Stomach (tissue), 9 donors: Measurements from ENCODE around the gene NLN. TPM values are rescaled to one million over a fixed set of nuclear protein-coding genes. Genes with fewer than 3 reads are reported as not detected.
A peak's percentile ranks its signal among the peaks of the same experiment; 100 is the strongest.

ENCODE experiments used
- DNase-seq, 2 donors: peaks; one replicate each; pipeline versions ENCODE4 v3.0.0 to v3.0.0-alpha.2; 2013 to 2019
- H3K27ac ChIP-seq, 5 donors: fragments of 200-600 bp in 4 of 5; sonication (generic) in 4 of 5; one replicate each; pipeline ENCODE4 v1.5.1; 2013 to 2019; ENCODE audit warnings: mild to moderate bottlenecking in 1 of 5, moderate library complexity in 1 of 5
- H3K27me3 ChIP-seq, 3 donors: fragments of 200-600 bp; sonication (generic); one replicate each; pipeline ENCODE4 v1.5.1; 2017 to 2019; ENCODE audit warnings: mixed run types in 1 of 3
- H3K36me3 ChIP-seq, 4 donors: fragments of 200-600 bp; sonication (generic); 1 replicate in 3 of 4; 2 replicates in 1 of 4; pipeline ENCODE4 v1.5.1; 2016 to 2019
- H3K4me1 ChIP-seq, 4 donors: fragments of 200-600 bp; sonication (generic); one replicate each; pipeline ENCODE4 v1.5.1; 2016 to 2019
- H3K4me3 ChIP-seq, 4 donors: fragments of 200-600 bp; sonication (generic) in 3 of 4; one replicate each; pipeline ENCODE4 v1.5.1; 2016 to 2019; ENCODE audit warnings: mild to moderate bottlenecking in 1 of 4
- H3K9me3 ChIP-seq, 4 donors: fragments of 200-600 bp; sonication (generic); one replicate each; pipeline ENCODE4 v1.5.1; 2016 to 2019
- EP300 ChIP-seq: sonication (generic); formaldehyde crosslinking; IDR thresholded peaks from one replicate; pipeline ENCODE4 v1.6.1; 2017; ENCODE audit warnings: antibody characterized with exemption
- POLR2A ChIP-seq, 4 donors: fragments of 450-650 bp; IDR thresholded peaks; one replicate each; pipeline ENCODE4 v1.6.1; 2016; ENCODE audit warnings: antibody characterized with exemption in 4 of 4, control low read depth in 2 of 4, mild to moderate bottlenecking in 1 of 4, moderate library complexity in 1 of 4
- POLR2AphosphoS5 ChIP-seq, 3 donors: sonication (generic); formaldehyde crosslinking; IDR thresholded peaks; one replicate each; pipeline ENCODE4 v1.6.1; 2016; ENCODE audit warnings: antibody characterized with exemption in 3 of 3
- WGBS, 5 donors: extraction: QIAGEN DNeasy Blood & Tissue Kit in 3 of 5; methylation state at CpG; one replicate each; pipeline versions ENCODE4 v1.1.5 to v1.1.7; 2013 to 2018; 5-methylcytosine and 5-hydroxymethylcytosine counted together
- intact Hi-C: fragments of 100-400 bp; cut with DNase I; formaldehyde crosslinking; loops from one replicate; pipeline ENCODE4 v1.15.1; 2023; ENCODE audit warnings: low total_unique reads
- polyA plus RNA-seq, 3 donors: library from polyadenylated mRNA; stranded (reverse); fragments of 200-250 nt; gene quantifications; one replicate each; pipeline ENCODE4 v1.2.3, GENCODE V29; 2013
- total RNA-seq, 5 donors: library from RNA; depleted of rRNA; stranded (reverse); fragments of >200 nt; gene quantifications; one replicate each; pipeline versions ENCODE4 v1.1.0 to v1.2.3, GENCODE V29; 2014 to 2016
- TF ChIP-seq, protein P1 (sequence below), 7 experiments: fragments of 450-650 bp in 4 of 7; fragments of 200-600 bp in 3 of 7; sonication (generic) in 3 of 7; IDR thresholded peaks; one replicate each; pipeline ENCODE4 v1.5.1; 2016 to 2019; ENCODE audit warnings: antibody characterized with exemption in 7 of 7, control low read depth in 2 of 7, mild to moderate bottlenecking in 1 of 7
- donor health status: healthy with polysubstance abuse.
- donor health status: Bipolar disorder and iron deficiency.
- donor health status: healthy.

NLN gene
- total and polyA plus RNA-seq, 8 donors = 0.58 to 27.5 (median 9.3) TPM

DNA sequence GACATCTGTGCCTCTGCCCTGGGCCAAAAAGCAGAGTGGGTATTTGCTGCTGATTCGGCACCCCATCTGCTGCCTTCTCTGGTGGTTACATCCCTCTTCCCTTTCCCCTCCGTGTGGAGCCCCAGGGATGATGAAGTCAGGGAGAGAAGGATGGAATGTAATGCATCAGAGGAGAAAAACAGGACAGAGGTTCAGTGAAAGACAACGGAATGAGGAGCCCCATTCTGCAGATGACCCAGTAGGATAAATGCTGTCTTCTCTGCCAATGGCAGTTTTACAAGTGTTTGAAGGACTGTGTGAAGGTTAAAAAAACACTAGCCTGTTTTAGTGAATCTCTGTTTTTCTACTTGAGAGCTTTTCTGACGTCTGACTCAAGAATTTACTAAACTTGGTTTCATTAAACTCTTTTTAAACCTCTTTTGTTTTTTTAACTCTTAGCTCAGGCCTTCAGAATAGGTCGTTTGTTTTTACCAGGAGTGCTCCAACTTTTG, 86.3 kb downstream of the NLN start:
- TF ChIP-seq, protein P1, sequence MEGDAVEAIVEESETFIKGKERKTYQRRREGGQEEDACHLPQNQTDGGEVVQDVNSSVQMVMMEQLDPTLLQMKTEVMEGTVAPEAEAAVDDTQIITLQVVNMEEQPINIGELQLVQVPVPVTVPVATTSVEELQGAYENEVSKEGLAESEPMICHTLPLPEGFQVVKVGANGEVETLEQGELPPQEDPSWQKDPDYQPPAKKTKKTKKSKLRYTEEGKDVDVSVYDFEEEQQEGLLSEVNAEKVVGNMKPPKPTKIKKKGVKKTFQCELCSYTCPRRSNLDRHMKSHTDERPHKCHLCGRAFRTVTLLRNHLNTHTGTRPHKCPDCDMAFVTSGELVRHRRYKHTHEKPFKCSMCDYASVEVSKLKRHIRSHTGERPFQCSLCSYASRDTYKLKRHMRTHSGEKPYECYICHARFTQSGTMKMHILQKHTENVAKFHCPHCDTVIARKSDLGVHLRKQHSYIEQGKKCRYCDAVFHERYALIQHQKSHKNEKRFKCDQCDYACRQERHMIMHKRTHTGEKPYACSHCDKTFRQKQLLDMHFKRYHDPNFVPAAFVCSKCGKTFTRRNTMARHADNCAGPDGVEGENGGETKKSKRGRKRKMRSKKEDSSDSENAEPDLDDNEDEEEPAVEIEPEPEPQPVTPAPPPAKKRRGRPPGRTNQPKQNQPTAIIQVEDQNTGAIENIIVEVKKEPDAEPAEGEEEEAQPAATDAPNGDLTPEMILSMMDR (IDR thresholded peaks at IDR 0.05) = no peak
- no peak for TF ChIP-seq POLR2AphosphoS5 (IDR thresholded peaks at IDR 0.05)
- TF ChIP-seq POLR2A (IDR thresholded peaks at IDR 0.05) = no peak
- TF ChIP-seq EP300 = no peak
- Histone ChIP-seq H3K9me3 (no peaks in the 10 kb centered on the region), H3K27me3 (no peaks in the 10 kb centered on the region), H3K27ac (no peak overlapping the region), H3K4me1 (peaks cover 0 to 6% (median 0%) of the 10 kb centered on the region in 4 donors), H3K36me3 (peaks cover 0 to 20% (median 9%) of the 10 kb centered on the region in 4 donors), H3K4me3 (no peak overlapping the region)
- intact Hi-C loops = no loop called here
- DNase-seq = no peak
- WGBS, 5 donors = 59 to 81% (median 73%) methylated on average over 5 of the region's 5 CpGs

- H3K27me3 ChIP-seq = no peaks in the 10 kb centered on the region
- intact Hi-C loops = no loop called here
- WGBS, 5 donors = 81 to 96% (median 92%) methylated on average over 1 of the region's 1 CpG
- no peaks in the 10 kb centered on the region for H3K9me3 ChIP-seq
- peaks cover 0 to 6% (median 0%) of the 10 kb centered on the region in 4 donors for H3K4me1 ChIP-seq
- H3K36me3 ChIP-seq = peaks cover 0 to 22% (median 10%) of the 10 kb centered on the region in 4 donors
- TF ChIP-seq POLR2AphosphoS5 (IDR thresholded peaks at IDR 0.05) (no peak), EP300 (no peak), POLR2A (IDR thresholded peaks at IDR 0.05) (no peak)
- TF ChIP-seq, protein P1 (IDR thresholded peaks at IDR 0.05) = no peak
- no peak for DNase-seq
- no peak overlapping the region for H3K4me3 ChIP-seq
- H3K27ac ChIP-seq = no peak overlapping the region
Measured at GRCh38 chr5:65808818-65809217, 86.8 kb downstream of the NLN start.

GRCh38 chr5:65809817-65810531, 88.0 kb downstream of the NLN start:
- Histone ChIP-seq H3K36me3 (peaks cover 0 to 28% (median 10%) of the 10 kb centered on the region in 4 donors), H3K9me3 (no peaks in the 10 kb centered on the region), H3K4me1 (peaks cover 0 to 6% (median 0%) of the 10 kb centered on the region in 4 donors), H3K27me3 (no peaks in the 10 kb centered on the region), H3K27ac (peak overlapping the region; percentile 60 to 82 (median 68)), H3K4me3 (no peak overlapping the region)
- peak; percentile 75 to 85 for DNase-seq
- intact Hi-C loops = no loop called here
- WGBS, 5 donors = 44 to 62% (median 59%) methylated on average over 8 of the region's 8 CpGs
- TF ChIP-seq POLR2AphosphoS5 (IDR thresholded peaks at IDR 0.05) = peak in 2 of 3 donors; percentile 56 to 82
- TF ChIP-seq EP300 = no peak

DNA sequence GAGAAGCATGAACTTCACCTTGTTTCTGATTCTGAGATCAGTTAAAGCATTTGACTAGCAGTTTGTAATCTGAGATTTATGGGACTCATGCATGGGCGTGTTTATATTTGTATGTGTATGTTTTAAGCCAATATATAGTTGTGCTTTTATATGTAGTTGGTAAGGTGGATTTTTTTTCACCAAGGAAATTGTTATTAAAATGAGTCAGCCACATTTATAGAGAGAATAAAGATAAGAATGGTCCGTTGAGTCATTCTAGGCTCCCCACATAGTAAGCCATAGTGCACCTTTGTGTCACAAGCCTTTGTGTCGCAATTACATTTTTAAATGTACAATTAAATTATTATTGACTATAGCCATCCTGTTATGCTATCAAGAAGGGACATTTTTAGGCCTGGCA, 89.0 kb downstream of the NLN start:
- no peak overlapping the region for H3K4me3 ChIP-seq
- H3K36me3 ChIP-seq = peaks cover 0 to 28% (median 10%) of the 10 kb centered on the region in 4 donors
- intact Hi-C loops = no loop called here
- TF ChIP-seq POLR2AphosphoS5 (IDR thresholded peaks at IDR 0.05) (peak in 1 of 3 donors; percentile 28), EP300 (no peak)
- peaks cover 0 to 6% (median 0%) of the 10 kb centered on the region in 4 donors for H3K4me1 ChIP-seq
- peak in 1 of 2 donors; percentile 58 for DNase-seq
- 66 to 81% (median 70%) methylated on average over 3 of the region's 3 CpGs for WGBS, 5 donors
- H3K27me3 ChIP-seq = no peaks in the 10 kb centered on the region
- H3K27ac ChIP-seq = peak overlapping the region; percentile 60 to 86 (median 82)
- no peaks in the 10 kb centered on the region for H3K9me3 ChIP-seq

DNA sequence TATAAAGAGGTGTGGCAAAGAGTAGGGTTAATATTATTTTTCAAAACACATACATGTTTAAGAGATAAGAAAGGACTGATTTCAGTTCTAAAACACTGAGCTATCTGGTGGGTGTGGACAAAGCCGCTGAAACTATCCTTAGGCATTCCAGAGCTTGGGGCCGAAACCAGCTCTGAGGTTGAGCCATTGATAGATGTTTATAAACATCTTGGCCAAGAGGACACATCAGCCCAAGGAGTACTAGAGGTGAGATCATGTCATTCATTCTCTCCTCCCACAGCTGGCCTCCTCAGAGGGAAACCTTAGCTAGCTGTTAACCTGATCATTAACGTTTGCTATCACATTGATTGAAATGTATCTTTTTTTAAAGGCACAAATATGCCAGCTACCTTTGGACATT, 89.9 kb downstream of the NLN start:
- TF ChIP-seq POLR2AphosphoS5 (IDR thresholded peaks at IDR 0.05) = peak in 2 of 3 donors; percentile 13 to 32
- TF ChIP-seq EP300 = no peak
- TF ChIP-seq, protein P1 (IDR thresholded peaks at IDR 0.05) = no peak
- no peak for TF ChIP-seq POLR2A (IDR thresholded peaks at IDR 0.05)
- WGBS, 5 donors = 34 to 58% (median 44%) methylated on average over 3 of the region's 3 CpGs
- Histone ChIP-seq H3K27ac (peak overlapping the region; percentile 39 to 82 (median 79)), H3K27me3 (no peaks in the 10 kb centered on the region), H3K4me1 (peaks cover 0 to 6% (median 0%) of the 10 kb centered on the region in 4 donors), H3K4me3 (no peak overlapping the region), H3K36me3 (peaks cover 0 to 28% (median 10%) of the 10 kb centered on the region in 4 donors), H3K9me3 (no peaks in the 10 kb centered on the region)
- peak; percentile 39 to 67 for DNase-seq
- intact Hi-C loops = no loop called here
